Left lung (tissue), 10 donors: ENCODE data around the gene ALDH1L2. TPM values are rescaled to one million over a fixed set of nuclear protein-coding genes. Genes with fewer than 3 reads are reported as not detected.

ENCODE experiments used
- ATAC-seq: fragments of 200-7000 bp; cut with Tn5 transposase; one replicate; pipeline ENCODE4 v1.9.1; 2020; ENCODE audit warnings: moderate library complexity
- DNase-seq, 4 donors: peaks; one replicate each; pipeline ENCODE4 v3.0.0-alpha.2; 2013 to 2020
- H3K27ac ChIP-seq, 2 donors: fragments of 200-600 bp; sonication (generic) in 1 of 2; one replicate each; pipeline versions ENCODE4 v1.5.0 to v1.8.0; 2020 to 2021
- H3K27me3 ChIP-seq, 2 donors: fragments of 200-600 bp; sonication (generic) in 1 of 2; one replicate each; pipeline versions ENCODE4 v1.5.0 to v1.8.0; 2020 to 2021
- H3K36me3 ChIP-seq, 2 donors: fragments of 200-600 bp; sonication (generic) in 1 of 2; one replicate each; pipeline versions ENCODE4 v1.5.0 to v1.8.0; 2020 to 2021
- H3K4me1 ChIP-seq, 2 donors: fragments of 200-600 bp; one replicate each; pipeline ENCODE4 v1.8.0; 2021
- H3K4me3 ChIP-seq, 2 donors: fragments of 200-600 bp; sonication (generic) in 1 of 2; one replicate each; pipeline versions ENCODE4 v1.5.0 to v1.8.0; 2020 to 2021; ENCODE audit warnings: mild to moderate bottlenecking in 1 of 2
- H3K9me3 ChIP-seq, 2 donors: fragments of 200-600 bp; sonication (generic) in 1 of 2; one replicate each; pipeline versions ENCODE4 v1.5.0 to v1.8.0; 2020 to 2021
- intact Hi-C, 2 donors: fragments of 100-400 bp; cut with DNase I; formaldehyde crosslinking; loops; one replicate each; pipeline versions ENCODE4 v1.11.2 to v1.14.2; 2022
- polyA plus RNA-seq, 6 donors: library from polyadenylated mRNA; unstranded; fragments of 120-200 nt; gene quantifications; one replicate each; pipeline ENCODE4 v1.2.1, GENCODE V29; 2013; ENCODE audit not compliant: insufficient read length in 6 of 6
- total RNA-seq, 2 donors: library from RNA; stranded (reverse); fragmentation: NEBNext Ultra II Directional; extraction: Animal tissue kit (Norgen Biotek cat#: 25700); gene quantifications; one replicate each; pipeline ENCODE4 v1.2.1, GENCODE V29; 2021
- TF ChIP-seq, protein P1 (sequence below), 2 donors: fragments of 200-600 bp; sonication (generic) in 1 of 2; IDR thresholded peaks; one replicate each; pipeline versions ENCODE4 v1.5.0 to v1.8.0; 2021; ENCODE audit warnings: antibody characterized with exemption in 2 of 2
- donor health status: DM: no; HTN: yes; CAD: no.
- donor health status: DM: no; HTN: no; CAD: no.

The ALDH1L2 gene
- total and polyA plus RNA-seq, 8 donors = 3.1 to 29.3 (median 4.6) TPM

DNA sequence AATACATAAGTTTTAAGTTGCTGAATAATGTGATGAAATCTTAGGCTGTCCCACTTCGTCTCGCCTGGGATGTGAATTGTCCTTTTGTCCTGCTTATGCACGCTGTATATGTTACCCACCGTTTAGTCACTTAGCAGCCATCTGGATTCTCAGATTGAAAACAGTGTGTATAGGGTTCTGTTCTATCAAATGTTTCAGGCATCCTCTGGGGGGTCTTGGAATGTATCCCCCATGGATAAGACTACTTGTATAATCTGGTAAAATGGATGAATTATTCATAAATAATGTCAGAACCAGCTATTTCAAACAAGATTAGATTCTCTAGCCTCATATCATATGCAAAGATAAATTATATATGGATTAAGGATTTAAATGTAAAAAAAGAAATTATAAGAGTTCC is 68.7 kb downstream of the ALDH1L2 start:
- H3K4me1 ChIP-seq = no peaks in the 10 kb centered on the region
- no peak for ATAC-seq
- H3K36me3 ChIP-seq = peaks cover 0 to 34% of the 10 kb centered on the region in 2 donors
- H3K27me3 ChIP-seq = no peaks in the 10 kb centered on the region
- DNase-seq = no peak
- H3K27ac ChIP-seq = no peak overlapping the region
- intact Hi-C loops = no loop called here
- H3K4me3 ChIP-seq = no peak overlapping the region
- TF ChIP-seq, protein P1, sequence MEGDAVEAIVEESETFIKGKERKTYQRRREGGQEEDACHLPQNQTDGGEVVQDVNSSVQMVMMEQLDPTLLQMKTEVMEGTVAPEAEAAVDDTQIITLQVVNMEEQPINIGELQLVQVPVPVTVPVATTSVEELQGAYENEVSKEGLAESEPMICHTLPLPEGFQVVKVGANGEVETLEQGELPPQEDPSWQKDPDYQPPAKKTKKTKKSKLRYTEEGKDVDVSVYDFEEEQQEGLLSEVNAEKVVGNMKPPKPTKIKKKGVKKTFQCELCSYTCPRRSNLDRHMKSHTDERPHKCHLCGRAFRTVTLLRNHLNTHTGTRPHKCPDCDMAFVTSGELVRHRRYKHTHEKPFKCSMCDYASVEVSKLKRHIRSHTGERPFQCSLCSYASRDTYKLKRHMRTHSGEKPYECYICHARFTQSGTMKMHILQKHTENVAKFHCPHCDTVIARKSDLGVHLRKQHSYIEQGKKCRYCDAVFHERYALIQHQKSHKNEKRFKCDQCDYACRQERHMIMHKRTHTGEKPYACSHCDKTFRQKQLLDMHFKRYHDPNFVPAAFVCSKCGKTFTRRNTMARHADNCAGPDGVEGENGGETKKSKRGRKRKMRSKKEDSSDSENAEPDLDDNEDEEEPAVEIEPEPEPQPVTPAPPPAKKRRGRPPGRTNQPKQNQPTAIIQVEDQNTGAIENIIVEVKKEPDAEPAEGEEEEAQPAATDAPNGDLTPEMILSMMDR (IDR thresholded peaks at IDR 0.05) = no peak
- peaks cover 0 to 3% of the 10 kb centered on the region in 2 donors for H3K9me3 ChIP-seq

DNA sequence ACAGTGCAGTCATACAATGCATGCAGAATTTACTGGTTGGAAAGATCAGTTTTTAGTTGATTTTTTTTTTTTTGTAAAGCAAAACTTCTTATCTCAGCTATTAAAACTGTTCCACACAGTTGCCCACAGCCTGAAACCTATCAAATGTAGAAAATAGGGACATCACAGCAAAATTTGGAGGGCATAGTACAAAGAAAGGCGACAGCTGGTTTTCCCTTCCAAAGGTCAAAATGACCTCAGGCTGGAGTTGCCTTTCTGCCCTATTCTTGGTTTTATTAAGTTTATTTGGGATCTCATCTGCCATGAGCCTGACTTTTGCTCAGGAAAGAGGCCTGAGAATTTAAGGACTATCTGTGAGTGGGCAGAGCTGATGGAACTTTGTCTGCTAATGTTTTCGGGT is 69.7 kb downstream of the ALDH1L2 start:
- H3K27ac ChIP-seq = no peak overlapping the region
- DNase-seq = no peak
- intact Hi-C loops = no loop called here
- peaks cover 0 to 41% of the 10 kb centered on the region in 2 donors for H3K36me3 ChIP-seq
- no peaks in the 10 kb centered on the region for H3K4me1 ChIP-seq
- H3K4me3 ChIP-seq = no peak overlapping the region
- no peaks in the 10 kb centered on the region for H3K27me3 ChIP-seq
- ATAC-seq = no peak
- TF ChIP-seq, protein P1 (IDR thresholded peaks at IDR 0.05) = no peak
- peaks cover 0 to 3% of the 10 kb centered on the region in 2 donors for H3K9me3 ChIP-seq

DNA sequence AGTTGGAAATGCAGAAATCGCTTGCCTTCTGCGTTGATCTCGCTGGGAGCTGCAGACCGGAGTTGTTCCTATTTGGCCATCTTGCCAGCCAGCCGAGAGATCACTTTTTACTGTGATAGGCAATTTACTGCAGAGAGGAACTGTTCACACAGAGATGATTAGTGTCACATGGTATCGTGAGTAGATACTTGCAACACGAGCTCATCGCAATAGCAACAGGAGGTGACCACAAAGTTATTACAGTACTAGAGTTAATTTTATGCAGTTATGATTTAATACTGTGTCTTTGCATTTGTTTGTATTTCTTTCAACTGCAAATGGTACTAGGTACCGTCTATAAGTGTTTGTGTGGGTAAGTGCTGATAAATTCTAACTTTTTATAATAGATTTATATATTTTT is 70.4 kb downstream of the ALDH1L2 start:
- peaks cover 0 to 3% of the 10 kb centered on the region in 2 donors for H3K9me3 ChIP-seq
- DNase-seq (no peak), ATAC-seq (no peak)

DNA sequence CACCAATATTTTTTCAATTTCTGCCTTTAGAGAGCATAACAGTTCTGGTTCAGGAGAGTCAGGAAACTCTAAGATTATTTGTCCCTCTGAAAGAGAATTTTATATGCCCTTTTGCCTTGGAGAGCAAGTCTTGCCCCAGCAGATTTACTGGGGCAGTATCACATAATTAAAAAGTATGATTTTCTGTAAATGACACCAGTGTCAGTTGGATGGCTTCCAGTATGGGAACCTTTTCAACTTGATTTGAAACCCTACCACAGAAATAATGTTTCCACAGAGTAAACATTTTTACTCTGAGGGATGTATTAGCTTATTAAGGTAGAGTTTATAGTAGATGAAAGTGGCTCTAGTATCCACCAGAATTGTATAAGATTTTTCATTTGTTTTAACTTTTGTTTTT is 82.8 kb downstream of the ALDH1L2 start:
- no peaks in the 10 kb centered on the region for H3K27me3 ChIP-seq
- no peak overlapping the region for H3K27ac ChIP-seq
- ATAC-seq = no peak
- intact Hi-C loops = no loop called here
- H3K4me1 ChIP-seq = no peaks in the 10 kb centered on the region
- TF ChIP-seq, protein P1 (IDR thresholded peaks at IDR 0.05) = no peak
- H3K9me3 ChIP-seq = no peaks in the 10 kb centered on the region
- peak in 1 of 4 donors; percentile 6 for DNase-seq
- no peak overlapping the region for H3K4me3 ChIP-seq
- H3K36me3 ChIP-seq = peaks cover 0 to 54% of the 10 kb centered on the region in 2 donors

More for the DNA sequence above, 70.4 kb downstream of the ALDH1L2 start:
- Histone ChIP-seq H3K27me3 (no peaks in the 10 kb centered on the region), H3K36me3 (peaks cover 0 to 46% of the 10 kb centered on the region in 2 donors), H3K4me3 (no peak overlapping the region), H3K4me1 (no peaks in the 10 kb centered on the region), H3K27ac (no peak overlapping the region)
- intact Hi-C loops = no loop called here
- TF ChIP-seq, protein P1 (IDR thresholded peaks at IDR 0.05) = no peak

DNA sequence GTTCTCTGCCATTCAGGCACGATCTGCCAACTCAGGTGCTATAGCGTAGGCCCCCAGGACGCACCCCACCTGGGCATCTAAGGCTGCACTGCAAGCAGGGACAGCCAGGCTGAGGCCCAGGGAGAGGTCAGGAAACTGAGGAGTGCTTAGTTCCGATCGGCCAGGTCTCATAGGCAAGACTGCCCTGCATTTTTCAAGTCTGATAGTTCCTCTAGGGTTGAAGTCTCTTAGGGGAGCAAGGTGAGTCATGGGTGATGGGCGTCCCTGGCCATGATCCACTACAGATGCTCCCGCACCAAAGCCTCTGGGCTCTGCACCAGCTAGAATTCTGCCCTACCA is 84.9 kb downstream of the ALDH1L2 start:
- H3K27ac ChIP-seq = no peak overlapping the region
- intact Hi-C loops = no loop called here
- H3K4me1 ChIP-seq = no peaks in the 10 kb centered on the region
- H3K36me3 ChIP-seq = peaks cover 0 to 68% of the 10 kb centered on the region in 2 donors
- DNase-seq = no peak
- no peaks in the 10 kb centered on the region for H3K27me3 ChIP-seq
- no peaks in the 10 kb centered on the region for H3K9me3 ChIP-seq
- no peak overlapping the region for H3K4me3 ChIP-seq
- TF ChIP-seq, protein P1 (IDR thresholded peaks at IDR 0.05) = no peak
- ATAC-seq = no peak
